Neural cell (in vitro differentiated cells): ENCODE measurements around the gene FZD7. TPM values are rescaled to one million over a fixed set of nuclear protein-coding genes. Genes with fewer than 3 reads are reported as not detected.

Source experiments
- H2AFZ ChIP-seq: fragments of 200-600, 300-800 bp; sonication (generic), shearing (Covaris generic); 2 replicates; pipeline ENCODE4 v1.6.0; 2014; ENCODE audit warnings: low read depth, mild to moderate bottlenecking, antibody characterized with exemption, low read length, moderate library complexity
- H3F3A ChIP-seq: fragments of 200-600 bp; shearing (Covaris generic); 2 replicates; pipeline ENCODE4 v1.6.1; 2016; ENCODE audit warnings: mild to moderate bottlenecking, moderate library complexity, mixed read lengths, antibody characterized with exemption, low read length; ENCODE audit not compliant: insufficient read depth, poor library complexity, severe bottlenecking
- H3K27ac ChIP-seq: fragments of 200-600, 300-800 bp; sonication (generic), shearing (Covaris generic); 2 replicates; pipeline ENCODE4 v1.5.1; 2014; ENCODE audit warnings: mild to moderate bottlenecking, low read length, moderate library complexity
- H3K27me3 ChIP-seq: fragments of 300-800, 200-600 bp; sonication (generic), shearing (Covaris generic); 2 replicates; pipeline ENCODE4 v1.6.0; 2014; ENCODE audit warnings: mild to moderate bottlenecking, low read depth, low read length, moderate library complexity; ENCODE audit not compliant: insufficient read depth
- H3K36me3 ChIP-seq: fragments of 300-800, 200-600 bp; sonication (generic), shearing (Covaris generic); 2 replicates; pipeline ENCODE4 v1.5.1; 2014; ENCODE audit warnings: mild to moderate bottlenecking, antibody characterized with exemption, low read length, moderate library complexity; ENCODE audit not compliant: insufficient read depth
- H3K4me2 ChIP-seq: fragments of 300-800, 200-600 bp; sonication (generic), shearing (Covaris generic); 2 replicates; pipeline ENCODE4 v1.6.0; 2014; ENCODE audit warnings: mild to moderate bottlenecking, low read length
- H3K4me3 ChIP-seq: fragments of 300-800, 200-600 bp; sonication (generic), shearing (Covaris generic); 2 replicates; pipeline ENCODE4 v1.5.1; 2014; ENCODE audit warnings: mild to moderate bottlenecking, low read length, moderate library complexity
- H3K79me2 ChIP-seq: fragments of 200-600 bp; shearing (Covaris generic); replicated peaks from 2 replicates; pipeline ENCODE4 v1.6.0; 2014; ENCODE audit warnings: mild to moderate bottlenecking, low read length, moderate library complexity; ENCODE audit not compliant: insufficient read depth
- H3K9ac ChIP-seq: fragments of 300-800, 200-600 bp; sonication (generic), shearing (Covaris generic); 2 replicates; pipeline ENCODE4 v1.6.1; 2016; ENCODE audit warnings: mild to moderate bottlenecking, low read length, mixed read lengths
- H3K9me2 ChIP-seq: fragments of 200-600 bp; shearing (Covaris generic); 2 replicates; pipeline ENCODE4 v1.6.1; 2016; ENCODE audit warnings: mild to moderate bottlenecking, low read length, mixed read lengths; ENCODE audit not compliant: insufficient read depth
- H3K9me3 ChIP-seq: fragments of 200-600, 300-800 bp; sonication (generic), shearing (Covaris generic); 2 replicates; pipeline ENCODE4 v1.6.1; 2016; ENCODE audit warnings: mild to moderate bottlenecking, mixed run types, low read length, moderate library complexity, mixed read lengths
- H4K20me1 ChIP-seq: fragments of 200-600 bp; shearing (Covaris generic); 2 replicates; pipeline ENCODE4 v1.6.1; 2016; ENCODE audit warnings: mild to moderate bottlenecking, mixed run types; ENCODE audit not compliant: insufficient read depth
- CTCF ChIP-seq: fragments of 450-650 bp; IDR thresholded peaks from 2 replicates; pipeline ENCODE4 v1.5.1; 2014; ENCODE audit warnings: antibody characterized with exemption, mild to moderate bottlenecking, moderate library complexity; ENCODE audit not compliant: poor library complexity, severe bottlenecking
- EP300 ChIP-seq: fragments of 450-650 bp; conservative IDR thresholded peaks from 2 replicates; pipeline ENCODE4 v1.6.1; 2014; ENCODE audit warnings: antibody characterized with exemption, mild to moderate bottlenecking, moderate library complexity; ENCODE audit not compliant: poor library complexity, severe bottlenecking
- EZH2 ChIP-seq: fragments of 200-600, 300-800 bp; shearing (Covaris generic), sonication (generic); IDR thresholded peaks from 2 replicates; pipeline ENCODE4 v1.6.1; 2014; ENCODE audit warnings: antibody characterized with exemption, low read length, borderline replicate concordance, mild to moderate bottlenecking; ENCODE audit not compliant: insufficient read depth, poor library complexity, severe bottlenecking
- MXI1 ChIP-seq: fragments of 450-650 bp; conservative IDR thresholded peaks from 2 replicates; pipeline ENCODE4 v1.6.1; 2014; ENCODE audit warnings: antibody characterized with exemption, mild to moderate bottlenecking; ENCODE audit not compliant: poor library complexity, severe bottlenecking
- POLR2AphosphoS5 ChIP-seq: IDR thresholded peaks from 2 replicates; pipeline ENCODE4 v1.6.1; 2012
- RAD21 ChIP-seq: fragments of 450-650 bp; conservative IDR thresholded peaks from 2 replicates; pipeline ENCODE4 v1.6.1; 2014; ENCODE audit warnings: antibody characterized with exemption, mild to moderate bottlenecking, moderate library complexity
- REST ChIP-seq: IDR thresholded peaks from 2 replicates; pipeline ENCODE4 v1.6.1; 2012; ENCODE audit warnings: borderline replicate concordance
- SMC3 ChIP-seq: fragments of 450-650 bp; conservative IDR thresholded peaks from 2 replicates; pipeline ENCODE4 v1.6.1; 2014; ENCODE audit warnings: antibody characterized with exemption, mild to moderate bottlenecking, moderate library complexity; ENCODE audit not compliant: poor library complexity
- TAF1 ChIP-seq: IDR thresholded peaks from 2 replicates; pipeline ENCODE4 v1.6.1; 2012; ENCODE audit warnings: low read depth
- polyA plus RNA-seq: library from polyadenylated mRNA; depleted of rRNA; stranded (reverse); fragments of >200 nt; gene quantifications from 2 replicates; pipeline ENCODE4 v1.2.3, GENCODE V29; 2014

Gene FZD7
- polyA plus RNA-seq, 1 donor from 2014 or later: 1.8 TPM

DNA sequence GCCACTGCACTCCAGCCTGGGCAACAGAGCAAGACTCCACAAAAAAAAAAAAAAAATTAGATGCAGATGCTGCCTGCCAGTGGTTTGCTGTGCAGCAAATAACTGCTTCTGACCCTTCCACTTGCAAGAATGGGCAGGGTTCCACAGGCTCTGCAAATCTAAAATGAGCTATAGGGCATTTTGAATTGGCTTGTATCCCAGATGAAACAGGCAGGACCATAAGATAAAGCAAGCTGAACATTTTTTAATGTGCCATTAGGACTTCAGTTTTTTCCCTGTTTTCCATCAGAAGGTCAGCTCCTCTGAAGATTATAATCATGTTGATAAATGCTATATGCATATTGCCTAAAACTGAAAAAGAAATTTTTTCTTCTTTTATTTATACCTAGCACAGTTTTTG, 15.7 kb upstream of the FZD7 start:
- TF ChIP-seq RAD21: no peak
- TF ChIP-seq CTCF: no peak
- no peak for TF ChIP-seq MXI1
- no peak for TF ChIP-seq REST
- no peak for TF ChIP-seq EZH2
- no peak for TF ChIP-seq EP300
- TF ChIP-seq POLR2AphosphoS5: no peak
- TF ChIP-seq SMC3: no peak
- no peak for TF ChIP-seq TAF1
- Histone ChIP-seq H4K20me1 (no peaks in the 10 kb centered on the region), H3K36me3 (no peaks in the 10 kb centered on the region), H3K79me2 (no peaks in the 10 kb centered on the region), H3K27me3 (peaks cover 4% of the 10 kb centered on the region), H2AFZ (no peak overlapping the region), H3K4me3 (no peak overlapping the region), H3K27ac (no peak overlapping the region), H3F3A (no peaks in the 10 kb centered on the region), H3K9me3 (no peaks in the 10 kb centered on the region), H3K9ac (no peak overlapping the region), H3K4me2 (no peak overlapping the region), H3K9me2 (no peaks in the 10 kb centered on the region)

DNA sequence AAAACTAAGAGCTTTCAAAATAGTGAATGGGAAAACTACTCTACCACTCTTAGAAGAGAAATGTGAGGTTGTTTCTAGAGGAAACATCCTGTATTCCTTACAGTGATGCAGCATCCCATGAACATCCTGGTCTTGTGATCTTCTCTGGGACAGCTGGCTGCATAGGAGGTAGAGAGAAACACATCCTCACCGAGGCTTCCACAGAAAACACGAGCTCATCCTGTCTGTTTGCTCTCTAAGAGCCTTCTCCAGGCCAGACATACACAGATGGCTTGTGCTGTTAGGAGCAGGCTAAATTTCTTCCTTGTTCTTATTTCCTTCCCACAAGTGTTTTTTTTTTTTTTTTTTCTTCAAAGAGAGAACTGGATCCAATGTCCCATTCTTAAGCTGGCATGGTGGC, 14.7 kb upstream of the FZD7 start:
- TF ChIP-seq SMC3: no peak
- no peak for TF ChIP-seq TAF1
- TF ChIP-seq REST: no peak
- TF ChIP-seq EP300: no peak
- no peak for TF ChIP-seq EZH2
- TF ChIP-seq POLR2AphosphoS5: no peak
- no peak for TF ChIP-seq MXI1
- no peak for TF ChIP-seq CTCF
- no peak for TF ChIP-seq RAD21
- no peak overlapping the region for H2AFZ ChIP-seq
- peaks cover 4% of the 10 kb centered on the region for H3K27me3 ChIP-seq
- no peaks in the 10 kb centered on the region for H3F3A ChIP-seq
- H3K36me3 ChIP-seq: no peaks in the 10 kb centered on the region
- no peaks in the 10 kb centered on the region for H3K9me3 ChIP-seq
- no peaks in the 10 kb centered on the region for H4K20me1 ChIP-seq
- H3K79me2 ChIP-seq: no peaks in the 10 kb centered on the region
- H3K9me2 ChIP-seq: no peaks in the 10 kb centered on the region
- no peak overlapping the region for H3K27ac ChIP-seq
- no peak overlapping the region for H3K9ac ChIP-seq
- H3K4me2 ChIP-seq: no peak overlapping the region
- H3K4me3 ChIP-seq: no peak overlapping the region
